Embryonic facial prominence (tissue), 1 donor: ENCODE results near the gene SCML1.

Source experiments
- DNase-seq: peaks from one replicate; pipeline ENCODE4 v3.0.0-alpha.2; 2016; ENCODE audit errors: extremely low spot score

Gene SCML1

GRCh38 chrX:17788956-17789562 is 51.8 kb downstream of the SCML1 start:
- no peak for DNase-seq

DNA sequence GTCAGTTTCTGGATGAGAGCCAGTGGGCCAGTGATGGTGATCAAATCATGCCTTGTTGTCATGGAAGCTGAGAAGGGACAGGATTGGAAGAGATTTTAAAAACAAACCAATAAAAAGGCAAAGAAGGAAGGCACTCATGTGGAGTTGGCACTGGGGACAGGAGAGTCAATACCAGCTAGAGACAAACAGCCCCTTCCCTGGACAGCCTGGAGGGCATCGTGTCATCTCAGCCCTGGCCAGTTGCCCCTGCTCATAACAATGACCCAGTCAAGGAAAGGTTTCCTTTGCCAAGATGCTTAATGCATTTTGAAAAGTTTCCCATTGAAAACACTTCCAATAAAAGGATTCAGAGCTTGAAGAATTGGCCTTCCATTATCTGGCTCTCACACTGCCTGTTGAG is 55.5 kb downstream of the SCML1 start:
- no peak for DNase-seq

DNA sequence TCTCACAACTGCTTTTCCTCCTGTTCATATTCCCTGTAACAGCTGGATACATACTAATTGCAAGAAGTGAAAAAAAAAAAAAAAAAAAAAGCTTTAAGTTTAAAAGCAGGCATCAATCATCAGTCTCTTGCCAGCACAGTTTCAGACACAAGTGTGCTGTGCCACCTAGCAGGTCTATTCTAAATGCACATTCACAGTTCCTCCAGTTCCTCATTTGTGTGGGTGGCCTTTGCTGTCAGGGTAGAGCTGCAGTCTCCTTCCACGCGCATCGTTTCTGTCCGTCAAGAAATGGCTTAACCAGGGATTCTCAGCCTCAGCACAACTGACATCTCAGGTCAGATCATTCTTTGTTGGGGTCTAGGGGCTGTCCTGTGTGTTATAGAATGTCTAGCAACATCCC is 61.6 kb downstream of the SCML1 start:
- no peak for DNase-seq

GRCh38 chrX:17801431-17801830 is 64.1 kb downstream of the SCML1 start:
- DNase-seq: no peak

DNA sequence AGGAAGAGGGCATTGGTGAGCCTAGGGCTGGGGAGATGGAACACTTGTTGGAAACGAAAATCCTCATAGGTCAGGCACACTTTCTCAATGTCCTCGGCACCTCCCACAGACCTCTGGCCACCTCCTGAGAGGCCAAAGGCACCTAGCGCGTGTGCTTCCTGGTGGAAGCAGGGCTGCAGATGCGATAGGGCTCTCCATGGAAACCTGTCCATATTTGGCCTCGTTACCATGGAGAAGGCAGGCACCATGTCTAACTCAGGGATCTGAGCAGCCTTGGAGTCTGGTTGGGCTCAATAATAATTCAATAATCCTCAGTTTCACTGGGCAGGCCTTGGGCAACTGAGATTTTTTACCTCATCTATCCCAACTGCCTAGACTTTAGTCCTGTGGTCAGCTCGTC is 65.5 kb downstream of the SCML1 start:
- no peak for DNase-seq

- DNase-seq: no peak
Observed at GRCh38 chrX:17803449-17803848, 66.2 kb downstream of the SCML1 start.
